Effector CD8-positive, alpha-beta T cell (primary cell): Measurements from ENCODE around the gene ZG16B.

Experiments
- DNase-seq: peaks from one replicate; lab custom pipeline; 2025; lab: John Stamatoyannopoulos, UW
- total RNA-seq, 4 experiments: gene quantifications; one replicate each; lab custom pipeline; 2026; lab: John Stamatoyannopoulos, UW

ZG16B gene, protein sequence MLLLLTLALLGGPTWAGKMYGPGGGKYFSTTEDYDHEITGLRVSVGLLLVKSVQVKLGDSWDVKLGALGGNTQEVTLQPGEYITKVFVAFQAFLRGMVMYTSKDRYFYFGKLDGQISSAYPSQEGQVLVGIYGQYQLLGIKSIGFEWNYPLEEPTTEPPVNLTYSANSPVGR
- 0 reads per million in 4 experiments for total RNA-seq

DNA sequence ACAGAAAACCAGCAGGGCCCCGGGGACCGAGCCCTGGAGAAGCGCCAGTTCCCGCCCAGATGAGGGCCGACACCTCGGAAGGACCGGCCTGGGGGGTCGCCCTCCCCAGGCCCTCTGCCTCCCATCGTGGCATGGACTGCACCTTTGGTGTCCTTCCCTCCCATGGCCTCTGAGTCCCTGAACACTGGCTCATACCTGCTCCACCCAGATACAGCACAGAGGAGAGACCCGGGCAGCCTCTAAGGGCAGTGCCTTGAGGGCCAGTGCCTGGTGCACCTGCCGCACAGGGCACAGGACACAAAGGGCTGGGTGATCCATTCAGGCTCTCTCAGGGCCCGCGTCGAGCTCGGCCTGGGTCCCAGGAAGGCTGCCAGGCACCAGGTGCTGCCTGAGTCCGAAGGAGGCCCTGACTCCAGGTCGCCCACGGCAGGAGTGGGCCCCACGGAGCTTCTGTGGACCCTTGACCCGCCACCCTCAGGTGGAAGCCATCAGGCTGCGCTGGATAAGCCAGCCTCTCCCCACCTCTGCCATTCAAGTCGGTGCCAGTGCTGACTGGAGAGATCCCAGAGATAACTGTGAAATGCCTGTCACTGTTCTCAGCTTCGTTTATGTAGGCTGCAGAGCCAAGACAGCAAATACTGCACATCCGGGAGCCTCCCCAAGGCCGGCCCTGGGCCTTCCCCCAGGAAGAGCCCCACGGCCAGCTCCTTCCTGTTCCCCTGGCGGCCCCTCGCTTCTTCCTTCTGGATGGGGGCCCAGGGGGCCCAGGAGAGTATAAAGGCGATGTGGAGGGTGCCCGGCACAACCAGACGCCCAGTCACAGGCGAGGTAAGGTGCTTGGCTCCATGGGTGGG, at the start of gene ZG16B:
TSS of gene ZG16B (plus strand) at position 803 of the 854 bp plus-strand sequence. CDS start 139 bp downstream, outside the sequence.
- no peak for DNase-seq

DNA sequence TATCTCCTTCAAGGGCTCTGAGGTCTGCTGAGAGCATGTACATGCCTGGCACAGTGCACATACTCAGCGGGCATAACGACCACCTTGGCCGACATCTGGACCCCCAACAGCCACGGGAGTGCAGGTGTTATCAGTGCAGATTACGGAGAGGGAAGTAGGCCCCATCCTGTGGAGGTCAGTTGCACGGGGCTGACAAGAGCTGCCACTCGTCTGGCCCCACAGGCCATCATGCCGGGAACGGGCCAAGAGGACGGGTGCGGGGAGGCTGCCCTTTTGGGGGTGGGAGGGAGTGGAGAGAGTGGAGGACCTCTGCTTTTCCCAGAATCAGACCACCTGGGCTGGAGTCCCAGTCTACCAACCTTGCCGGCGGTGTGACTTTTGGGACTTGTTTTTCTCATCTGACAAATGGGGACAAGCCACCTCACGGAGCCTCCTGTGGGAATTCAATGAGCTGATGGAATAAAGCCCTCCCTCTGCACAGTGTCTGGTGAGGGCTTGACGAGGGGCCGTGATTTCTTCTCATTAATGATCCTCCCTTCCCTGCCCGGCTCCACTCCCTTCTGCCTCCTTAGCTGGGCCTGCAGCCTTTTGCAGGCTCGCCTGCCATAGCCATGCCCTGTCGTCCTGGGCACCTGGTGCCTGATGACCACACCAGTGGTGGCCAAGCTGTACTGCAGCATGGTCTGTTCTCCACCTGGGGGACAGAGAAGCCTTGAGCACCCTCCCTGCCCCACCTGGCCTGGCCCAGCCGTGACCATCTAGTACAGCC, 47.3 kb upstream of the ZG16B start:
- DNase-seq = no peak

DNA sequence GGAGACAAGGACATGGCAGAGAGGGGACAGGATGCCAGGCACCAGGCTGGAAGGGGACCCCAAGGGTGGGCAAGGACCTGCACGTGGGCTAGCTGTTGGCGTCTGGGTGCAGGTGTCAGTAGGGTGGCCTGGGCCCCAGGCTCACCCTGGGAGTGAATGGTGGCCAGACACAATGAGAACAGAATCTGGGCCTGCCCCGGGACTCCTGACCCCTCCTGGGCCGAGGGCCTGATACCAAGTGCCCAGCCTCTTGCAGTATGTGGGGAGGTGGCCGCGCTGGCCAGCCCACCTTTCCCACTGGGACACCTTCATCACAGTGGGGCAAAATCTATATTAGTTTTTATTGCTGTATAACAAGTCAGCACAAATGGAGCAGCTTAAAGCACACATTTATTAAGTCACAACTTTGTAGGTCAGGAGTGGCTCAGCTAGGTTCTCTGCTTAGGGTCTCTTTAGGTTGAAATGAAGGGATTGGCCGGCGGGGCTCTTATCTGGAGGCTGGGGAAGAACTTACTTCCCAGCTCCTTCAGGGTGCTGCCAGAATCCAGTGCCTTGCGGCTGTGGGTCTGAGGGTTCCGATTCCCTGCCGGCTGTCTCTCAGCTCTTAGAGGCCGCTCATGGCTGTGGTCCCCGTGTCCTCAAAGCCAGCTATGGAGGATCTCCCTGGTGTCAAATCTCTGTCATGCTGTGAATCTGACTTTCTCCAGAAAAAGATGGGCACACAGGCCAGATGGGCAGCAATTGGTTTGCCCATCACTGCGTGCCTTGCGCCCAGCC, 46.3 kb upstream of the ZG16B start:
- no peak for DNase-seq

DNA sequence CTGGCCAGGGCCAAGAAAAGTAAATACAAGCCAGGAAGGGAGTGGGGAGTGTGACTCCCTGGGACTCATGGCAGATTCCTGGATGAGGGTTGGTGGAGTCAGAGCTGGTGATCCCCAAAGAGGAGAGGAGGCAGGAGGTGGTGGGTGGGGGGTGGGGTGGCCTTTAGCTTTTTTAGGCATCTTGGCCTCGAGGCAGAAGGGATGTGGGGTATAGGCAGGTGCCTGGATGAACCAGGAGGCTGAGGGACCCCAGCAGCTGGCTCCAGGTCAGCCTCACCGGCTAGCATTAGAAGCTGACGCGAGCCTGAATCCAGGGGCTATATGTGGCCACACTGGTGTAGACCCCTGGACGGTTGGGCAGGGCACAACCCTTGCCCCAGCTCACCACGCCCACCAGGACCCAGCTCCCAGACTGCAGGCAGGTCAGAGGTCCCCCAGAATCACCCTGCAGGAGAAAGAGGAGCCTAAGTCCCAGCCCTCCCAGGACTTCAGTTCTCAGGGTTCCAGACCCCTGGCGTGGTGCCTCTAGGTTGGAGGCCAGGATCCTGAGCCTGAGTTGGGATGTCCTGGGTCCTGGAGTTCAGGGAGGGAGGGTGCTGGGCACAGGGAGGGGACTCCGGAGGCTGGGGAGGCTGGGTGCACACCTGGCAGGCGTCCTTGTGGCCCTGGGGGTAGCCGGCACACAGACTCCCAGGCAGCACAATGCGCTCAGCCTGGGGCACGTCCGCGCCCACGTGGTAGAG, 45.6 kb upstream of the ZG16B start:
- no peak for DNase-seq

DNA sequence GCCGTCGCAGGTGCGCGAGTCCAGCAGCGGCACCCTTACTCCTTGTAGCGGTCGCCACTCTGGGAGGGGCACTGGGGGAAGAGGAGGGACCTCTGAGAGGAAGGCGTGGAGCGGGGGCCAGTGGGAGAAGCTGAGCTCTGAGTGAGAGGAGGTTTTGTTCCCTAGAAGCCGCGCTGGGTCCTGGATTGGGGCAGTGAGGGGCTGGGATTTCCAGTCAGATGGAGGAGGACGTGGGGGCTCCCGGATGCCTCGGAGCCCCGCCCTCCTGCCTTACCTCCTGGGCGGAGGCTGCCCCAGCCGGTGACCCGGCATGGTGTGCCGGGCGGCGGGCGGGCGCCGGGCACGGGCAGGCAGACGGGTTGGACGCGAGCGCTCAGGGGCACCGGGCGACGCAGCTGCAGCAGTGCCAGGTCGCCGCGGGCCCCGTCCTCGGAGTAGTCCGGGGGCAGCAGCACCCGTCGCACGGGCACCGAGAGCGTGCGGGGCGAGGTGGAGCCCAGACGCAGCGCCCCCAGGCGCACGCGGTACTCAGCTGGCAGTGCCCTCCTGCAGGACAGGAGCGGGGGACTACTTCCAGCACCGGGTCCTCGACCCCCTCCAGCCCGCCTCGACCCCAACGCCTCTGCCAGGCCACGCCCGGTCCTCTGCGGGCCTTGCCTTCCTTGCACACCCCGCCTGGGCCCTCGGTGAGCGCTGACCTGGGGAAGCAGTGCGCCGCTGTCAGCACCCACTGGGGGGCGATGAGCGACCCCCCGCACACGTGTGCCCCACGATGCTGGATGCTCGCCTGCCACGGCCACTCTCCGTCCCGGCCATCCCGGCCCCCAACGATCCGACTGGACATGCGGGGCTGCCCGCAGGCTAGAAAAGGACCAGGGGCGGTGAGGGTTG, 44.8 kb upstream of the ZG16B start:
- DNase-seq = no peak

DNA sequence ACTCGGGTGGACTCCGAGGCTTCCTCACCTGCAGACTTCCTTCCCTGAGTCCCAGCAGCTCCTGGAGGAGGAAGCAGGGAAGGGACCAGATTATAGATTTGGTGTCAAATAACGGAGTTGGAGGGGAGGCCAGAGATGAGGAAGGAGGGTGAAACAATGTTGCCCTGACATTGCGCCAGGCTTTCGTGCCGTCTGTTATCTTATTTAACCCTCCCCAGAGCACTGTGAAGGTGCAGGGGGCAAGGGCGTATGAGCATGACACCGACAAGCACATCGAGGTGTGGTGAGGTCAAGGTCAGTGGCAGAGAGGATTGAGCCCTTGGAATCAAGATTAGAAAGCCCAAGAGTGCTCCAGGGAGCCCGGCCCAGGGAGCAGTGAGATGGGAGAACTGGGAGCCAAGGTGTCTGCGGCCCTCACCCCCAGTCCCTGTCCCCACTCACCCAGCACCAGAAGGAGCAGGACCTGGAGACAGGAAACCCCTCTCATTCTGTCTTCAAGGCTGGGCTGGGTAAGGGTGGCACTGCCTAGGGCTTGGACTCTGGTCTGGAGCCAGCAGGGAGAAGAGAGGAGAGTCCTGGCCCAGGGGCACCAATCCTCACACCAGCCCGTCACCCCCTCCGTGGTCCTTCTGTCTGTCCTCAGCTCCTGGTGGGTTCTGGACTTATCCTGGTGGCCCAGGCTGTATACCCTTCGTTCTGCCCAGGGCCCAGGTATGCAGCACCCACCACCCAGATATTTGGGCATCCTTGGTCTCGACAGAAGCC, 43.9 kb upstream of the ZG16B start:
- no peak for DNase-seq

DNA sequence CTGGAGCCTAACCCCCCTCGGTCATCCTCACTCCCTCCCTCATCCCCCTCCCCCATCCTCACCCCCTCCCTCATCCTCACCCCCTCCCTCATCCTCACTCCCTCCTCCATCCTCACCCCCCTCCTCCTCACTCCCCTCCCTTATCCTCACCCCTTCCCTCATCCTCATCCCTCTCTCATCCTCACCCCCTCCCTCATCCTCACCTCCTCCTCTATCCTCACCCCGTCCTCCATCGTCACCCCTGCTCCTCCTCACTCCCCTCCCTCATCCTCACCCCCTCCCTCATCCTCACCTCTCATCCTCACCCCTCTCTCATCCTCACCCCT, 43.3 kb upstream of the ZG16B start:
- no peak for DNase-seq

DNA sequence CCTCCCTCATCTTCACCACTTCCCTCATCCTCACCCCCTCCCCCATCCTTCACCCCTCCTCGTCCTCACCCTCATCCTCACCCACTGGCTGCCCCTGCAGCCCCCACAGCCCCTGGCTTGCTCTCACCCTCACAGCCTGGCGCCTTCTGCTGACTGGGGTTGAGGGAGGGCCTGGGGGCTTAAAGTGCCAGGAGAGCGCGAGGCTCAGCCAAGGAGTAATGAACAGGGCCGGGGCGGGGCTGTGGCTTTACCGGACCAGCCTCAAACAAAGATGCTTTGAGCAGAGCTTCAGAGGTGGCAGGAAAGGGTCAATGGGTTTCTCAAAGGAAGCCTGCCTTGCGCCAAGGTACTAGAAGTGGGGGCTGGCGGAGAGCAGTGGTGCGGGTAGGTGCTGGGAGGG, 42.7 kb upstream of the ZG16B start, which contains the start of gene PRSS33:
TSS of gene PRSS33 (minus strand) at position 155 of the 400 bp plus-strand sequence. CDS start 1,013 bp downstream, outside the sequence.
- no peak for DNase-seq

DNA sequence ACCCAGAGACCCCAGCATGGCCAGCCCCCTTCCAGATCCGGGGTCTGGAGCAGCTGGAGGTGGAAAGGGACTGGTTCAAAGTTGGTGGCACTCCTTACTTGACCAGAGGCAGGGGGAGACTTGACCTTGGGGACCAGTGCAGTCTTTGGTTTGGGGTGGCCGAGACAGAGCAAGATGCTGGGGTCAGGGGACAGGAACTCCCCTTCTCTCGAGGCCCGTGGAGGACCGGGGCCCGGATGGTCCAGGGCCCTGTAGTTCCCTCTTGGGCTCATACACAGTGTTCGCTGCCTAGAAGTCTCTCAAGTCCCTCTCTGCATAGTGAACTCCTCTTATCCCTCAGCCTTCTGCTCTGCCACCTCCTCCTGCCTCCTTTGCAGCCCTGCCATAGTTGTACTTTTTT, 42.1 kb upstream of the ZG16B start:
- no peak for DNase-seq

DNA sequence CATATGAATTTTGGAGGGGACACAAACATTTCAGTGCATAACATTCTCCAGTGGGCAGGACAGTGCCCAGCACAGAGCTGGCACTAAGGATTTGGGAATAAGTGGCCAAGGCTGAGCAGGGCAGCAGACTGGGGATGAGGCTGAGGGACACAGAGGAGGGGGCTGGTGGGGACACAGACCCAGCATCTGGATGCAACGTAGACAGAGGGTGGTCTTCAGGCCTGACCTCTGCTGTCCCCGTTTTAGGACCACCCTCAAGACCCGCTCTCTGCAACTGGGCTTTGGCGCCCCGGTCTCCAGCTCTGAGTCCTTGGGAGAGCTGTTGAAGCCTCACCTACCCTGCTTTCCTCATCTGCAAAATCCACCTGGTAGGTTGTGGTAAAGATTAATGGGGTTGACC, 39.5 kb upstream of the ZG16B start:
- no peak for DNase-seq

DNA sequence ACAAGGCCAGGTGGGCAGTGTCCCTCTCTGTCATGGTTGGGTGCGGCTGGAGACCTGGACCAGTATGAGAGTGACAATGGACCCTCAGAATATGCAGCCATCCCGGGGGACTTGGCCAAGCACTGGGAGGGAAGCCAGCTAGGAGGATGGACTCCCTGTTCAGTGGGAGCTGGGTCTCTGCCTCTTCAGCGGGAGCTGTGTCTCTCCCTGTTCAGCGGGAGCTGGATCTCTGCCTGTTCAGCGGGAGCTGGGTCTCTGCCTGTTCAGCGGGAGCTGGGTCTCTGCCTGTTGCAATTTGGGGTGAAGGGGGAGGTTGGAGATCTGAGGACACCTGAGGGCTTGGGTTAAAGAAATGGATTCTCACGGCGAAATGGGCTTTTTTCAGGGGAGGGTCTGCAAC, 38.9 kb upstream of the ZG16B start:
- DNase-seq = no peak

DNA sequence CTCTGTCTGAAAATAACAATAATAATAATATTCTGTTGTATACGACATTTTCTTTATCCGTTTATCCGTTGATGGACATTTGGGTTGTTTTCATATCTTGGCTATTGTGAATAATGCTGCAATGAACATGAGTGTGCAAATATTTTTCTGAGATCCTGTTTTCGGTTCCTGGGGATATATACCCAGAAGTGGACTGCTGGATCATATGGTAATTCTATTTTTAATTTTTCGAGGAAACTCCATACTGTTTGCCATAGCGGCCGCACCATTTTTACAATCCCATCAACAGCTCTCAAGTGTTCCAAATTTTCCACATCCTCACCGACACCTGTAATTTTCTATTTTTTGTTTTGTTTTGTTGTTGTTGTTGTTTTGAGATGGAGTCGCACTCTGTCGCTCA, 37.2 kb upstream of the ZG16B start:
- no peak for DNase-seq

DNA sequence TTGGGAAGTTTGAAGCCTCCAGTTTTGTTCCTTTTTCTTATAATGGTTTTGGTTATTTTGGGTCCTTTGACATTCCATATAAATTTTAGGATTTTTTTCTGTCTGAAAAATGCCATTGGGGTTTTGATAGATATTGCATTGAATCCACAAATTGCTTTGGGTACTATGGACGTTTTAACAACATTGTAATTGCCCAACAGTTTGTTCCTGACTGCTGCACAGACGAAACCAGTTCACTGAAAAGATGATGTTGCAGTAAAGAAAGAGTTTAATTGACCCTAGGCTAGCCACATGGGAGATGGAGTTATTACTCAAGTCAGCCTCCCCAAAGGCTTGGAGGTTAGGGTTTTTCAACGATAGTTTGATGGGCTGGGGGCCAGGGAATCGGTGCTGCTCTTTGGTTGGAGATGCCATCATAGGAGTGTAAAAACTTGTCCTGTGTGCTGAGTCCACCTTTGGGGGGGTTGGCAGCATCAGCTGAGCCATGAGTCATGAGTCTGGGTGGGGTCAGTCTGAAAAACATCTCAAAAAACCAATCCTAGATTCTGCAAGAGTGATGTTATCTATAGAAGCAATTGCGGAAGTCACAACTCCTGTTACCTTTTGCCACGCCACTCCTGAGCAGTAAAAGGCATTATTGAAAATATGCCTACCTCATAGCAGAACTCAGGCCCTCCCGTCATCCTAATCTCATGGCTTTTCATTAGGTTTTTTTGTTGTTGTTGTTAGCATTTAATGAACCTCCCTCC, 34.5 kb upstream of the ZG16B start:
- DNase-seq = no peak

DNA sequence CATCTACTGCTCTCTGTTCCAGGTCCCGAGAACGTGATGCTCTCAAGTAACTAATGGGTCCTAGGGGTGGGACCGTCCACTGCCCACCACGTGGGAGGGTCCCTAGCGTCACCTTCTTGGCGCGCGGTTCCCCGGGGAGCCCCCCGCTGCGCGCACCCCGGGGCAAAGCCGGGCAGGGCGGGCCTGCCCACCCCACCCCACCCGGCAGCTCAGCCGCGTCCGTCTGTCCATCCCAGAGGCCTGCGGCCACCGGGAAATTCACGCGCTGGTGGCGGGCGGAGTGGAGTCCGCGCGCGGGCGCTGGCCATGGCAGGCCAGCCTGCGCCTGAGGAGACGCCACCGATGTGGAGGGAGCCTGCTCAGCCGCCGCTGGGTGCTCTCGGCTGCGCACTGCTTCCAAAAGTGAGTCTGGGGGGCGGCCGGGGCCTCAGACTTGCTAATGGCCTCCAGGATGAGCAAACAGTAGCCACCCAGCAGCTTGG, 31.3 kb upstream of the ZG16B start:
- DNase-seq = no peak

DNA sequence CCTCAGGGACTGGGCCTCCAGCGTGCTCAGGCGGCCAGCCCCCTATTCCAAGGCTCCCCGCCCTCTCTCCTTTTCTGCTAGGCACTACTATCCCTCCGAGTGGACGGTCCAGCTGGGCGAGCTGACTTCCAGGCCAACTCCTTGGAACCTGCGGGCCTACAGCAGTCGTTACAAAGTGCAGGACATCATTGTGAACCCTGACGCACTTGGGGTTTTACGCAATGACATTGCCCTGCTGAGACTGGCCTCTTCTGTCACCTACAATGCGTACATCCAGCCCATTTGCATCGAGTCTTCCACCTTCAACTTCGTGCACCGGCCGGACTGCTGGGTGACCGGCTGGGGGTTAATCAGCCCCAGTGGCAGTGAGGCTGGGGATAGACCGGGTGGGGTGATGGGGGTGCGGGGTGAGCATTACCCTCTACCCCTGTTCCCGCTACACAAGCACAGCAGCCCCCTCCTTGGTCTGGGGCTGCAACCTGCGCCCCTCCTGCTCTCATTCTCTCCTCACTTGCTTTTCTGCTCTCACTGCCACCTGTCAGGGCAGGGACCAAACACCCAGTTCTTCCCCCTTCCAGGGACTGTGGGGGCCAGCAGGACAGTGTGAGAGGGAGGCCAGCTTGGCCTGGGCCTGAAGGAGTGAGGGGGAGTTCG, 30.8 kb upstream of the ZG16B start:
- DNase-seq = no peak

DNA sequence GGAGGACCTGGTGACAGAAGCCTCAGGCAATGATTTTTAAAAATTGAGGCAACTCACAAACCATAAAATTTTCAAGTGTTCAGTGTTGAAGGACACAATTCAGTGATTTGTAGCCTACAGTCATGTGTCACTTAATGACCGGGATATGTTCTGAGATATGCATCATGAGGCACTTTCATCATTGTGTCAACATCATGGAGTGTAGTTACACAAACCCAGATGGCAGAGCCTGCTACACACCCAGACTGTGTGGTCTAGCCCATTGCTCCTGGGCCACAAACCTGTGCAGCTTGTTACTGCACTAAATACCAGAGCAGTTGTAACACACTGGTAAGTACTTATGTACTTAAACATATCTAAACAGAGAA, 30.3 kb upstream of the ZG16B start:
- no peak for DNase-seq

DNA sequence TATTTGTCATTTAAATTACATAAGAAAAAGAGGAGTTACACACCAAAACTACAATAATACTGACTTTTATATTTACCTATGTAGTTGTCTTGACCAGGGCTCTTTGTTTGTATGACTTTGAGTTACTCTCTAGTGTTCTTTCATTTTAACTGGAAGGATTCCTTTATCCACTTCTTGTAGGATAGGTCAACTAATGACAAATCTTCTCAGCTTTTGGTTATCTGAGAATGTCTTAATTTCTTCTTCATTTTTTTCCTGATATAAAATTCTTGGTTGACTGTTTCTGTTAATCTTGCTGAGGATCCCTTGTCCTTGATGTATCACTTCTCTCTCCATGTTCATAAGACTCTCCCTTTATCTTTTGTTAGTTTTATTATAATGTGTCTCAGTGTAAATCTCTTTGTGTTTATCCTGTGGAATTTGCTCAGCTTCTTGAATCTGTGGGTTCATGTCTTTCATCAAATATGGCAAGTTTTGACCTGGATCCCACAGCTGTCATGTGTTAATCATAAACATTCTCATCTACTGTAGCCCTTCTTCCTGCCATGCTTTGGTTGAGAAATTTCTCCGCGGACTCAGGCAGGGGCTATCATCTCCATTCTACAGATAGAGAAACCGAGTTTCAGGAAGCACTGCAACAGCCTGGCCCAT, 26.4 kb upstream of the ZG16B start:
- no peak for DNase-seq

DNA sequence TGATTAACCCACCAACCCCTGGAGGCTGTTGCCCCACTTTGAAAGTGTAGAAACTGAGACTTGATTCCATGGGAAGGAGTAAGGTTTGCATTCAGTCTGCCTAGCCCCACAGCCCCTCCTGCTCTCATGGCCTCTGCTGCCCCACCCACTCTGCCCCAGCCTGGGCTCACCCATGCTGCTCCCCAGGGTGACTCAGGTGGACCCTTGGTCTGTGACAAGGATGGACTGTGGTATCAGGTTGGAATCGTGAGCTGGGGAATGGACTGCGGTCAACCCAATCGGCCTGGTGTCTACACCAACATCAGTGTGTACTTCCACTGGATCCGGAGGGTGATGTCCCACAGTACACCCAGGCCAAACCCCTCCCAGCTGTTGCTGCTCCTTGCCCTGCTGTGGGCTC, 25.4 kb upstream of the ZG16B start:
- DNase-seq = no peak
